Measurements from ENCODE around the gene RASSF6.
"Not testable (repeated sequence)": the region's sequence is repeated elsewhere in the genome, so short reads cannot be mapped to it uniquely, and the experiment has no call there.

RASSF6 gene, protein sequence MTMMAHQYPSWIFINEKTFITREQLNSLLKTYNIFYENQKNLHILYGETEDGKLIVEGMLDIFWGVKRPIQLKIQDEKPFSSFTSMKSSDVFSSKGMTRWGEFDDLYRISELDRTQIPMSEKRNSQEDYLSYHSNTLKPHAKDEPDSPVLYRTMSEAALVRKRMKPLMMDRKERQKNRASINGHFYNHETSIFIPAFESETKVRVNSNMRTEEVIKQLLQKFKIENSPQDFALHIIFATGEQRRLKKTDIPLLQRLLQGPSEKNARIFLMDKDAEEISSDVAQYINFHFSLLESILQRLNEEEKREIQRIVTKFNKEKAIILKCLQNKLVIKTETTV

DNA sequence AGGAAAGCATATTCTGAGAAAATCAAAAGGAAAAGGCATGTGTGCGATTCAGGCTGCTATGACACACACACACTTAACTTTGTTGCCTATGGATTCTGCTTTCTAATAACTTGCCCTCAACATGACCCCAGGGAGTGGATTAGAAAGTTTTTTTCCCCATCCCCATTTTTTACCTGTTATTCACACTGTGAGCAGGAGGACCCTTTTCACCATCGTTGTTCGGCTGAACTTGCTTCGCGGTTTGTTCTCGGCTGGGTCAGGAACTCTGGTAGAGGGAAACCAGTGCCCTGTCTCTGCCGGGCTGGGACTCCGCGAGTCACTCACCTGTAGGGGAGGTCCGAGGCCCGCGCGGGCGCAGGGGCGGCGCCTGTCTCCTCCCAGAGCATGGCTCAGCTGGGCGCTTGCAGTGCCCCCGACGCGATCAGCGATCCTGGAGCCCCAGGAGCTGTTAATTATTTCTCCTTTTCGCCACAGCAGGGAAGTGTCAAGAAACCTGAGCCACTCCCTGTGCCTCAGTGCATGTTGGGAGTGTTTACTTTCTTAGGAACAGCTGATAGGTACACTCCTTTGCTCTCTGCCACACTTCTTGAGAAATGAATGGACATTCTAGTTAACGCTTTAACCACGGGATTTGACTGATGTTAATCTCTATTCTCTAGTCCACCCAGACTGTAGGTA, at the start of gene RASSF6:
RASSF6 (minus strand) TSS at position 322 of the 678 bp plus-strand sequence. CDS start 8,641 bp downstream, outside the sequence.
- no peak for TF ChIP-seq JUND (IDR thresholded peaks at IDR 0.05; ENCODE audit: low read depth)
- in situ Hi-C loops (cut with HindIII; ENCODE audit: low pct_unique_long_range_greater_than_20kb, low sequenced_read_pairs), result no loop called here
- peak; percentile 12 to 49 for DNase-seq (ENCODE audit: low read depth in 1 of 2, low spot score in 1 of 2)

GRCh38 chr4:73669410-73670183, 49.4 kb upstream of the RASSF6 start:
- in situ Hi-C loops (cut with HindIII; ENCODE audit: low pct_unique_long_range_greater_than_20kb, low sequenced_read_pairs), result no loop called here
- DNase-seq (ENCODE audit: low read depth in 1 of 2, low spot score in 1 of 2), result no peak
- no peak for TF ChIP-seq JUND (IDR thresholded peaks at IDR 0.05; ENCODE audit: low read depth)

- in situ Hi-C loops (cut with HindIII; ENCODE audit: low pct_unique_long_range_greater_than_20kb, low sequenced_read_pairs), result no loop called here
- no peak for TF ChIP-seq JUND (IDR thresholded peaks at IDR 0.05; ENCODE audit: low read depth)
- no peak for DNase-seq (ENCODE audit: low read depth in 1 of 2, low spot score in 1 of 2)
Observed at GRCh38 chr4:73668782-73669201, 48.6 kb upstream of the RASSF6 start.

GRCh38 chr4:73665924-73666323, 45.7 kb upstream of the RASSF6 start:
- in situ Hi-C loops (cut with HindIII; ENCODE audit: low pct_unique_long_range_greater_than_20kb, low sequenced_read_pairs), result not testable (repeated sequence)

GRCh38 chr4:73664470-73664869, 44.2 kb upstream of the RASSF6 start:
- in situ Hi-C loops (cut with HindIII; ENCODE audit: low pct_unique_long_range_greater_than_20kb, low sequenced_read_pairs), result no loop called here
- TF ChIP-seq JUND (IDR thresholded peaks at IDR 0.05; ENCODE audit: low read depth), result no peak
- no peak for DNase-seq (ENCODE audit: low read depth in 1 of 2, low spot score in 1 of 2)

More at GRCh38 chr4:73665924-73666323, 45.7 kb upstream of the RASSF6 start:
- DNase-seq (ENCODE audit: low read depth in 1 of 2, low spot score in 1 of 2), result peak in 1 of 2 experiments; percentile 11

DNA sequence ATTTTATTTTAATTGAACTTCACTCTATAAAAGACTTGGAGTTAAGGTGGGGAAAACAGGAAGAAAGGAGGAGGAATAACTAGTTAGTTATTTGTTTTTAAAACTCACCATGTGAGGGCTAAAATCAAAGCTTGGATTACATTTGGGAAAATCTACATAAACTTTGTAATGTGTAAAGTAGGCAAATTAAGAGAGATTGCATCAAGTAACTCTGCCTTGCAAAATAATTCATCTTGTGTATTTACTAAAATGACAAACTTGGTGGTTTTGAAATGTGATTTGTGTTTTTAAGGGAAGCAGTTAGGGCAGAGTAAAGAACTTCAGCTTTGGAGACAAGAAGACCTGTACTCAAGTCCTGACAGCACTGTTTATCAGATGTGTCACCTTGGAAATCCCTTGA, 43.3 kb upstream of the RASSF6 start:
- TF ChIP-seq JUND (IDR thresholded peaks at IDR 0.05; ENCODE audit: low read depth), result no peak
- in situ Hi-C loops (cut with HindIII; ENCODE audit: low pct_unique_long_range_greater_than_20kb, low sequenced_read_pairs), result no loop called here
- DNase-seq (ENCODE audit: low read depth in 1 of 2, low spot score in 1 of 2), result no peak

- TF ChIP-seq JUND (IDR thresholded peaks at IDR 0.05; ENCODE audit: low read depth), result no peak
- peak in 1 of 2 experiments; percentile 22 for DNase-seq (ENCODE audit: low read depth in 1 of 2, low spot score in 1 of 2)
- in situ Hi-C loops (cut with HindIII; ENCODE audit: low pct_unique_long_range_greater_than_20kb, low sequenced_read_pairs), result no loop called here
Observed at GRCh38 chr4:73662709-73663546, 42.7 kb upstream of the RASSF6 start.

- TF ChIP-seq JUND (IDR thresholded peaks at IDR 0.05; ENCODE audit: low read depth), result no peak
- DNase-seq (ENCODE audit: low read depth in 1 of 2, low spot score in 1 of 2), result no peak
- in situ Hi-C loops (cut with HindIII; ENCODE audit: low pct_unique_long_range_greater_than_20kb, low sequenced_read_pairs), result no loop called here
Observed at GRCh38 chr4:73661646-73662119, 41.4 kb upstream of the RASSF6 start.

- in situ Hi-C loops (cut with HindIII; ENCODE audit: low pct_unique_long_range_greater_than_20kb, low sequenced_read_pairs), result no loop called here
- DNase-seq (ENCODE audit: low read depth in 1 of 2, low spot score in 1 of 2), result no peak
- no peak for TF ChIP-seq JUND (IDR thresholded peaks at IDR 0.05; ENCODE audit: low read depth)
Observed at GRCh38 chr4:73660808-73661207, 40.6 kb upstream of the RASSF6 start.

- DNase-seq (ENCODE audit: low read depth in 1 of 2, low spot score in 1 of 2), result peak; percentile 5 to 48
- in situ Hi-C loops (cut with HindIII; ENCODE audit: low pct_unique_long_range_greater_than_20kb, low sequenced_read_pairs), result no loop called here
- no peak for TF ChIP-seq JUND (IDR thresholded peaks at IDR 0.05; ENCODE audit: low read depth)
Observed at GRCh38 chr4:73653695-73654106, 33.5 kb upstream of the RASSF6 start.

- peak in 1 of 2 experiments; percentile 12 for DNase-seq (ENCODE audit: low read depth in 1 of 2, low spot score in 1 of 2)
- in situ Hi-C loops (cut with HindIII; ENCODE audit: low pct_unique_long_range_greater_than_20kb, low sequenced_read_pairs), result no loop called here
- no peak for TF ChIP-seq JUND (IDR thresholded peaks at IDR 0.05; ENCODE audit: low read depth)
Observed at GRCh38 chr4:73650250-73650649, 30.0 kb upstream of the RASSF6 start.

GRCh38 chr4:73648478-73648877, 28.2 kb upstream of the RASSF6 start:
- in situ Hi-C loops (cut with HindIII; ENCODE audit: low pct_unique_long_range_greater_than_20kb, low sequenced_read_pairs), result no loop called here
- DNase-seq (ENCODE audit: low read depth in 1 of 2, low spot score in 1 of 2), result no peak
- TF ChIP-seq JUND (IDR thresholded peaks at IDR 0.05; ENCODE audit: low read depth), result no peak
